Measurements from ENCODE around the gene SORT1.
"Not testable (repeated sequence)": the region's sequence is repeated elsewhere in the genome, so short reads cannot be mapped to it uniquely, and the experiment has no call there.

SORT1 gene

DNA sequence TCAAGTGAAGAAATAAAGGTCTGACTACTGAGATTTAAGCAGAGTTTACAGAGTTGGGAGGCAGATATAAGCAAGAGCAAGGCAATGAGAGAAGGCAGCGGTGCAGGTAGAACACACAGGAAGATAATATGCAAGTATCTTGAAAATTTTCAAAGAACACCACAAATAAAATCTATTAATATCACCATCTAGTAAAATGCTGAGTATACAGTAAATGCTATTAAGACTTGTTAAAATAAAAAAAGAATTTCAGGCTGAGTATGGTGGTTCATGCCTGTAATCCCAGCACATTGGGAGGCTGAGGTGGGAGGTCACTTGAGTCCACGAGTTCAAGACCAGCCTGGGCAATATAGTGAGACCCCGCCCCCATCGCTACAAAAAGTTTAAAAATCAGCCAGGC lies 20.0 kb downstream of the SORT1 start:
- no peak for DNase-seq

DNA sequence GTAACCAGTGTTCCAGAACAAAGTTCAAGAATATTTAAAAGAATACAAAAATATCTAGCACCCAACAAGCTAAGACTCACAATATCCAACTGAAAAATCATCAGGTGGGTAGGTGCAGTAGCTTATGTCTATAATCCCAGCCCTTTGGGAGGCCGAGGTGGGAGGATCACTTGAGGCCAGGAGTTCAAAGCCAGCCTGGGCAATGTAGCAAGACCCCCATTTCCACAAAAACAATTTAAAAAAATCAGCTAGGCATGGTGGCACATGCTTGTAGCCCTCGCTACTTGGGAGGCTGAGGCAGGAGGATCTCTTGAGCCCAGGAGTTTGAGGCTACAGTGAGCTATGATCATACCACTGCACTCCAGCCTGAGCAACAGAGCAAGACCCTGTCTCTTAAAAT lies 24.0 kb downstream of the SORT1 start:
- not testable (repeated sequence) for DNase-seq

DNA sequence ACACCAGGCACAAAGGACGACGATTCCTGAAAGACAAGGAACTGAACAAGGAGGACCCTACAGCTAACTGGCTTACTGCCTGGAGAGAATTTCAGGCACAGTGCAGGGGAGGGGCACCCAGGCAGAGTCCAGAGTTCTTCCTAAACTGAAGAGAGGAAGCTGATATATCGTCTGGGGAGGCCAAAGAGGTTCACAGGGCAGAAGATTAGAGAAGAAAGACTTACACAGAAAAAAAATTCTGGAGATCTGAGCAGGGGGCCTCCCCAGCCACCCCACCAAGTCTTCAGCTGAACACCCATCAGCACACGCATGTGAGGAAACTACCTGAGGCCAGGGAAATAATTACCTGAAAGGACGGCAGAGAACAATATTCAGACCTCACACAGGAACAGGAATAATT lies 24.6 kb downstream of the SORT1 start:
- DNase-seq: no peak

DNA sequence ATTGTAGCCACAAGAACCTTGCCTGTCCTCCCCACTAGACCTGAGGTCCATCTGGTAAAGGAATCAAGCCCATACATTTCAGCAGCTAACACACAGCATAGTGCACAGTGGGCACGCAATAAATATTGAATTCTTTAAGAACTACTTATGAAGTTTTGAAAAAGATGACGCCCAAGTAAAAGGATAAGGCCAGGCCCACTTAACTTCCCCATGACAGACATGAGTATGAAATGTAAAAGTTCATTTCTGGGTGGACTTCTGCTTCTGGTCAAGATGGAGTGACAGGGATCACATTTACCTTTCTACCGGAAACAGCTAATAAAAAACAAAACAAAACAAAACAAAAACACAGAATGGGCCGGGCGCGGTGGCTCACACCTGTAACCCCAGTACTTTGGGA lies 25.4 kb downstream of the SORT1 start:
- DNase-seq: no peak

DNA sequence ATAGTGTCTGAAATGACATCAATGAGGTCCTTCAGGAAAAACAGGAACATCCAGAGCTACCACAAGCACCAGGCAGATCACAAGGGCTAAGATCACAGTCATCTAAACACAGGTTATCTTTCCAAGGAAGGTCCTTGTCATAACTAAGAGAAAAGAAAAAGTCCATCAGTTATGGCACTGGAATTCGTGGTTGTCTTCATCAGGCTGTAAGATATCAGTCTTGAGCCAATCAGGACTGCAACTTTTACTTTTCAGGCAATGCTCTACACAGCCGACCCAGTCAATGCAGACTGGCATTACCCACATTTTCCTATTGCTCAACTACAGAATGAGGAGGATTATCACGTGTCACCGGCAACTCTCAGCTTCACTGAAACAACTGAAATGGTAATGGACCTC lies 26.4 kb downstream of the SORT1 start:
- peak; percentile 46 for DNase-seq

DNA sequence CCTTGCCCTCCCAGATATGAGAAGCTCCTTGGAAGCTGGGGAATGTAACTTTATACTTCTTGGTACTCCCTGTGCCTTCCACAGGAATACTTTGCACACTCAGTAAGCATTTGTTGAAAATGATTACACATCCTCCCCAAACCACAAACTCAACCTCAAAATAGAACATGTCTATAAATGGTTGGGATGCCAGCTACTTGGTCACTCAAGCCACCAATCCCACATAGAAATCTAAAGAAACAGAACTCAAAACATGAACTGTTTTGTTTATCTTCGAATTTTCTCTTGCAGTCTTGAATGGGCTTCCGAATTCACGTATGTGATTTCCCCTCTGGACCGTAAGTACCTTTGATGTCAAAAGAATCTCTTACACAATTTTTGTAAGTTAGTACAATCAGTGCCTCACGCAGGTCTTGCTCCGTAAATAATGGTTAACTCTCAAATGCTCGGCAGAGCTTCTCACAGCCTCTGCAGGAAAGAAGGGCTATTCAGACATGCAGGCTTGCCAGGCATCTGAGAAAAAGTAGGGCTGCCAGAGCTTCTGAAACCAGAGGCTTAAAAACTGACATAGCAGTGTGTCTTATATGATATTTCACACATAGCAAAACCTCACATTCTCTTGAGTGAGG lies 26.9 kb downstream of the SORT1 start:
- DNase-seq: peak; percentile 34

DNA sequence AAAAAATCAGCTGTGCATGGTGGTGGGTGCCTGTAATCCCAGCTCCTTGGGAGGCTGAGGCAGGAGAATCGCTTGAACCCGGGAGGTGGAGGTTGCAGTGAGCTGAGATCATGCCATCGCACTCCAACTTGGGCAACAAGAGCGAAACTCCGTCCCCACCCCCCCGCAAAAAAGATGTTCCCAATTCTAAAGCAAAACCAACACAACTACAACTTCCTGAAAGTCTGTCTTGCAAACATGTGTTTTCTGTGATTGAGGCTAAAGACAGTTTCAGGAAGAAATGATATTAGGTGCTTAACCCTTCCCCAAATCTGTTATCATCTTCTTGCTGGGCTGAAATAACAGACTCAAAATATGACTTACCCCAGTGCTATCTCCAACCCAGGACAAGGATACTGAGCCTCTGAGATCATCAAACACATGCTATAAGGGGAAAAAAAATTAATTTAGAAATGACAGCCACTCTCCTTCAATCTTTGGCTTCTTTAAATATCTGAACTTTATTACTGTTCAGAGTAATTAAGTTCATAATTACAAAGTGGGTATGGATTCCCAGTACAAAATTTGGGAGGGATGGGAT lies 28.5 kb downstream of the SORT1 start:
- no peak for DNase-seq

DNA sequence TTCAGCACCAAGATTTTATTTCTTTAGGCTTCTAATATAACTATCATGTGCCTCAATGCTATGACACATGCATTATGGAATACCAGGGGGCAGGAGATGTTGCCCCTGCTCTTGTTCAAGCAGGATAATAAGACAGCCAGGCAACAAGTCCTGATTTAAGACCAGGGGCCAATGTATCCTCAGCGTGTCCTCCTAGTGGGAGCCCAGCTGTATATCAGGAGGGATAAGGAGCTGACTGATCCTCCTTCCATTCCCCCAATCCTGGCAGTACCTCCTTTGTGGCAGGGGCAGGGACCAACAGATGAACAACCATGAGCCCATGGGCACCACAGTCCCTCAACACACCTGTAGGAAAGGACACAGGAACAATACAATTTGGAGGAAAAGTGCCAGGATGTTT lies 29.3 kb downstream of the SORT1 start:
- DNase-seq: no peak

DNA sequence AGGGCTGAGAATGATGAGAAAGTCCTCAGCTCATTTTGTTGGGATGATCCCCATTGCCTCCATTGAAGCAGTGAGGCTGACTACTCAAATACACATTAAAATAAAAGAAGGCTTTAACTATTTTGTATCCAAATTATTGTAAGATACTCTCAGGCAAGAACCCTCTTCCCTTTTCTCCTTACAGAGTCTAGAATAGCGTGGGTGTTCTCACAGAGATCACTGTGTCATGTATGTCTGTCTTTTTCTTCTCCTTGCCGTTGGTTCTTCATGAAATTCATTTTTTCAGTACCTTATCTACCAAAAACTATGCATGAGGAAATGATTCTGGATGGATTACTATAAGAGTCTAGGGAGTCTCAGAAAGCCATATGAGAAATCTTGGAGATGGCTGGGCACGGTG lies 30.1 kb downstream of the SORT1 start:
- no peak for DNase-seq

DNA sequence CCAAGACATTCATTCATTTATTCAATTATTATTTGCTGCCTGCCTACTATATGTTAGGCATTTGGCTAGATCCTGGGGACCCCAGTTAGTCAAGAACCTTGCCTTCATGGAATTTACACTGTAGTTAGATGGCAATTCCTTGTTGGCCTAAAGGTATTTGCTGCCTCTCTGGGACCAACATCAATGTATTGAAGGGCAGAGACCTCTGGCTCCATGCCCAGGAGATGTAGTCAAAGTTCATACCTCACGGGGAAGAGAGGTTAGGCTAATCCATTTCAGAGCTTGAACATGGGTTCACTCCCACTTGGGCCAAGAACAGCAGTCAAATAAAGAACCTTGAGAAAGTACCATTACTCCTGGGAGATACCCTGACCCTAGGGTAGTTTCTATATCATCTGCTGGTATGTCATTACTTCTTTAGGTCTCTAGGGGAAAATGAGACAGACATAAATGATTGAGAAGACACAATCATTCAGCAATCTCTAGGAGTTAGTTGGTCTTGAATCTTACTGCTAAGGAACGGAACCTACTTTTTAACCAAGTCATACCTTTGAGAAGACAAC lies 32.0 kb downstream of the SORT1 start:
- no peak for DNase-seq

DNA sequence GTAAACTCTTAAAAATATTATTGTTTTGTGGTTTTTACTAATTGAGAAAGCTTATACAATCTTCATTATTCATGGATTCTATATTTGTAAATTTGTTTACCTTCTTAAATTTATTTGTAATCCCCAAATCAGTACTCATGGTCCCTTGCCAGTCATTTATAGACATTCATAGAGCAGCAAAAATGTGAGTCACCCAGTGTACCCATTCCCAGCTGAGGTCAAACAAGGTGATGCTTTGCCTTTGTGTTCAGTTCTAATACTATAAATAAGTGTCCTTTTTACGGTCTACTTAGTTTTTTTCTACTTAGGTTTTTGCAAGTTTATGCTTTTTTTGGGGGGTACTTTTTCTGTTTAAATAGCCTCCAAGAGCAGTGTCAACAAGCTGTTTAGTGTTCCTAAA lies 36.1 kb downstream of the SORT1 start:
- no peak for DNase-seq

DNA sequence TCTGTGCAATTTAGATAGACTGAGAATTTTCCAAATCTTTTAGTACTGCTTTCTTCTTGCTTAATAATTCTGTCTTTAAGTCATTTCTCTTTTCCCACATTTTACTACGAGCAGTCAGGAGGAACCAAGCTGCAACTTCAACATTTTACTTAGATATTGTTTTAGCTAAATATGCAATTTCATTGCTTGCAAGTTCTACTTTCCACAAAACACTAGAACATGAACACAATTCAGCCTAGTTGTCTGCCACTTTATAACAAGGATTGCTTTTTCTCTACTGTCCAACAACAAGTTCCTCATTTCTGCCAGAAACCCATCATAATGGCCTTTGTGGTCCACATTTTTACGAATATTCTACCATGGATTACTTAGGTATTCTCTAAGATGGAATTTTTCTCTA lies 36.6 kb downstream of the SORT1 start:
- no peak for DNase-seq

DNA sequence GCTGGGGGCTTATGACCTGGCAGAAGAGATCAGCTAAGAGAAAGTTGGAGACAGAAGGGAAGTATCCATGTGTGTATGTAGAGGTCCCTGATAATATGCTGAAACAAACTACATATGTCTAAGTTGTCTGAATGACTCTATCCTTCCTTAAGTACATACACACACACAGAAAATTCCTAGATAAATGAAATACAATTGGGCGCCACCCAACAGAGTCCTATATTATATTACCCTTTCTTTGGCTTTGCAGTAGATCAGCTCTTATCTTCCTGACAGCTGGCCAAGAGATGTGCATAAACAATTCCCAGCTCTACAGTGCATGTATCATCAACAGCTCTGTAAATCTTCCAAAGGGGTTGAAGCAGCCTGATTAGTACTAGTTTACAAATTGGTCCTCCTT lies 40.1 kb downstream of the SORT1 start:
- no peak for DNase-seq

DNA sequence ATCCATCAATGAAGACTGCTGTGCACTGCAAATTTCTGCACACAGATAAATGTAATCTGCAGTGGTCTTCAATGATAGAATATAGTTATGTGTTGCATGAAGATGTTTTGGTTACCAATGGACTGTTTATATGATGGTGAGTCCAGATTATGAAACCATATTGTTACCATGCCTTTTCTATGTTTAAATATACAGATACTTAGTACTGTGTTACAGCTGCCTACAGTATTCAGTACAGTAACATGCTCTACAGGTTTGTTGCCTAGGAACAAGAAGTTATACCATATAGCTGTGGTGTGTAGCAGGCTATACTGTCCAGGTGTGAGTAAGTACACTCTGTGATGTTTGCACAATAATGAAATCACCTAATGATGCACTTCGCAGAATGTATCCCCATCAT lies 40.8 kb downstream of the SORT1 start:
- no peak for DNase-seq

DNA sequence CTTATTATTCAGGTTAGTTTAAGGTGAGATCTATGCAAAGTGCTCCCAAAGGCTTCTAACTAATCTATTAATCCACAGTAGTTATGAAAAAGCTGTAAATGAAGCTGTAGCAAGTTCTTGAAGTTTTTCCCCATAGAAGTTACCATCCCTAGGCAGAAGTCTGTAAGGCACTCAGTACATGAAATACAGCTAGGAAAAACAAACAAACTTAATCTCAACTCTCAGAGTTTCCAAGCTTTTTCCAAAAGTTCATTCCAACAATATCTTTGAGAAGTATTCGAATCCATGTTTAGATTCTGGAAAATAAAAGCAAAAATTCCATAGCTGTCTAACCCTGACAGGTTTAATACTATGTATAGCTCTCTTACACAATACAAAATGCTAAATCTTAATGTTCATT lies 41.2 kb downstream of the SORT1 start:
- no peak for DNase-seq

DNA sequence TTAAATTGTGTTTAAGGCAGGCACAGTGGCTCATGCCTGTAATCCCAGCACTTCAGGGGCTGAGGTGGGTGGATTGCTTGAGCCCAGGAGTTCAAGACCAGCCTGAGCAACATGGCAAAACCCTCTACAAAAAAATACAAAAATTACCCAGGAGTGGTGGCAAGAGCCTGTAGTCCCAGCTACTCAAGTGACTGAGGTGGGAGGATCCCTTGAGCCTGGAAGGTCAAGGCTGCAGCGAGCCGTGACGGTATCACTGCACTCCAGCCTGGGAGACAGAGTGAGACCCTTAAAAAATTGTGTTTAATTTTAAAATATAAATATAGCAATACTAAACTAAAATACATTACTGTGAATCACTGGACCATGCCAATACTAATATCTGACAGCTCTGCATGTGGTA lies 42.8 kb downstream of the SORT1 start:
- no peak for DNase-seq

DNA sequence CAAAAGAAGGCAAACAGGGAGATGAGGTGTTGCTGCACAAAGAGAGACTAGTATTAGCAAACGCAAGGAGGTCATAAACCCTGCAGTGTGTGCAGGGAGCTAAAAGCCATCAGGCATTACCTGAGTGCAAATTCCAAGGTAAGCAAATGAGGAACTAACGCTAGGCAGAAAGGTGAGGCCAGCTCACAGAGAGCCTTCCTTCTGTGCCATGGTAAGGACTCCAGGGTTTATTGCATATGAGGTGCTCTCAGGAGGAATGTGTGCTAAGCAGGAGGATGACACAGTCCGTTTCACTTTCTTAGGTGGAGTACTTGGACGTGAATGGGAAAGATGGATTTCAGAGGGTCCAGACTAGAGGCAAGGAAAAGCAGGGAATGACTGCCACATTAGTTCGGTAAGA lies 46.3 kb downstream of the SORT1 start:
- no peak for DNase-seq

DNA sequence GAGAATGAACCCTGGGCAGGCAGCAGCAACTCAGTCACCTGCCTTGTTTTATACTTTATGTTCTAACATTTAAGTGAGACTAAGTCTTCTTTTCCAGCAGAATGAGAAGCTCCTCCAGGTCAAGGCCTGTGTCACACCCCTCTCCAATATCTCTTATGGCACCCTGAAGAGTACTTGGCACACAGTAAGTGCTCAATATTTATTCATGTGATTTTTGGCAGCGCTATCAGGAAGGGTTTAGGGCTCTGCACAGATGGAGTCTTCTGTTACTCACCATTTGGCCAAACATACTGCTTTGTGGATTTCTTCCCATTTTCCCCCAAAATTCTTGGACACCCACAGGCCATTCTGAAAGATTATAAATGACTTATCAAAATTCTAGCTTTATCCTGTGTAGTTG lies 47.1 kb downstream of the SORT1 start:
- DNase-seq: no peak

DNA sequence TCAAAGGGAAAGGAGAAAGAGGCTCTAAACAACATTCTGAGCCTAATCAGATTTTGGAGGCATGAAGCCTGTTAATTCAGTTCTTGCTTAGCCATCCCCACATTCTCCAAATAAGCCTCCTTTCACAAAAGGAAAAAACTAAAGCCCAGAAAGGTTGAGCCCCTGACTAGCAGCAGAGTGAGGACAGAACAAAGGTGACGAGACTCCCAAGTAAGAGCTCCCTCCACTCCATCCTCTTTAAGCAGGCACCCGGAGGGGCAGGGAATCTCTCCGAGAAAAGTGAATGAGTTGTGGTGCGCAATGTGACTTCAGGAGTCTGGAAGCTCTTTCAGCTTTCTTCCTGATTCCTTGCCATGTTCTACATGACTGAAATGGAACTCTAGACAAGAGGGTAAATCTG lies 47.5 kb downstream of the SORT1 start:
- no peak for DNase-seq

DNA sequence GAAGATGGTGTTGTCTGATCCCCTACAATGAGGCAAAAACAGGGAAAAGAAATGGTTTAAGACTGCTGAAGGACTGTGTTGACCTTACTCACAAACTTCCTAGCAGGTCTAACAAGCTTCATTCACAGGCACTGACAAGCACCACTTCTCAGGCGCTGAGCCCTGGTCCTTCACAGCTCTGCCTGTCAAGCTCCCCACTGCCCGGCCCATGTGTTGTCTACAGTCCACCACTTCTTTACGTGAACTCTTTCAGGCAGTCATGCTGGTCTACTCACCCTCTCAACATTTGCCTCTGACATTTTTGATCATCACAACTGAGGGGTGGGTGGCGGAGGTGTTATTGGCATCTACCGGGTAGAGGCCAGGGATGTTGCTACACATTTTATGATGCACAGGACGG lies 50.2 kb downstream of the SORT1 start:
- no peak for DNase-seq

DNA sequence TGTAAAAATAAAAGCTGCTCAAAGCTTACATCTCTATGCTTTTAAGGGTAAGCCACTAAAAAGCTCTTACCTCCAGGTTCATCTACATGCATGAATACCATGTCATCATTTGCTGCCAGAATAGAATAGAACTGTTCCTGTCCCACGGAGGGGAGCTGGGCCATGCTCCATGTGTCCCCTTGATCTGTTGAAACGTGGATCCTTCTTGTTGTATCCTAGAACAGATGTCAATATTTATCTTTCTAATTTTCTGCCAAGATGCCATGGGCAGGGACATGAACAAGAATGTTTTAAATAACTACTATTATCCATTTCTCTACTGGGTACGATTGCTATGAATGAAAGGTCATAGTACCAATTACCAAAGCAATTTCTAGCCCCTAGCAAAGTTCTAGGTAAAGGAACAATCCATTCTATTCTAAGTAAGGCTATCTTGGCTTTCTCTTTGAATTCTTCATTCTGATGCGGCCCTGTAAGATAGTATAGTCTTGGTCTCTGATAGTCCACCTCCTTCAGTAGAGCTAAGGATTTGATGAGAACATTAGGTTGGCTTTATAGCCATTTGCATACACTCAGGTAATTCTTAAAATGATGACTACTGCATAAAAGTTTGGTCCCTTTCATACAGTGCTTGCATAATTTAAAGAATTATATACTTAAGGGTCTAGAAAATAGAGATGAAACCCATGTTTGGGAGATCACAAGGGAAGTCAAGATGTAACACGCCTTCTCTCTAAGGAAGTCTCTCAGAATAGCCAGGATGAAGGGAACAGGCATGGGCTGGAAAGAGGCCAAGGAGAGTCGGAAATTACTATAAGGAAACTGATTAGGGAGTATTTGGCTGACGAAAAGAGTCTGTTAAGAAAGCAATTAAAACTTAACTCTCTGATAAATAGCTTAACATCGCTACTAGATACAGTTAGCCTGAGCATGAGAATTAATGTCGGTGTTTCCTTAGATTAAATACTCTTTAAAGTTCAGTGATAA lies 55.5 kb downstream of the SORT1 start:
- no peak for DNase-seq

DNA sequence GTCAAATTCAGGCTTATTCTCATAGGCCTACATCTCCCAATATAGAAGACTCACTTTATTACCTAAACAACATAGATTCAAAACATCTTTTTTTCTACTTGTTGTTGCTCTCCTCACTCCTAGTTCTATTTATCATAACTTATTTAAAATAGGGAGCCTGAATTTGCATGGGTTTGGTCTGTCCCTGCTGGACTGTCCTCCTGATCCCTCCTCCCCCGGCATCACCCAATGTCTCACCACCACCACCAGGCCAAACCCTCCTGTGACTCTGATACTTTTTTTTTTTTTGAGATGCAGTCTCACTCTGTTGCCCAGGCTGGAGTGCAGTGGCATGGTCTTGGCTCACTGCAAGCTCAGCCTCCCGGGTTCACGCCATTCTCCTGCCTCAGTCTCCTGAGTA lies 59.1 kb downstream of the SORT1 start:
- DNase-seq: no peak

DNA sequence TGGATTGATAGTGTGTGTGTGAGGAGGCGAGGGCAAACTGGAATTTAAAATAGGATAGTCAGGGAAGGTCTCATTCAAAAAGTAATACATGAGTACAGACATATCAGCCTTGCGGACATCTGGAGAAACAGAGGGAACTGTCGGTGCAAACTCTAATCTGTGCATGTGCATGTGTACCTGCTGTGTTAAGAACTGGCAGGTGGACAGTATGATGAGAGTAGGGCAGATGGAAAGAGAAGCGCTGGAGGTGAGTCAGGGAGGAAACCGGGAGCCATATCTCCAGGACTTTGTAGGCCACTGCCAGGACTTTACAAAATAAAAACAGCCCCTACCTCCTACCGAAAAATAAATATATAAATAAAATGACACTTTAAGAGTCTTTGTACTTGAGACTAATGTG lies 59.6 kb downstream of the SORT1 start:
- no peak for DNase-seq

DNA sequence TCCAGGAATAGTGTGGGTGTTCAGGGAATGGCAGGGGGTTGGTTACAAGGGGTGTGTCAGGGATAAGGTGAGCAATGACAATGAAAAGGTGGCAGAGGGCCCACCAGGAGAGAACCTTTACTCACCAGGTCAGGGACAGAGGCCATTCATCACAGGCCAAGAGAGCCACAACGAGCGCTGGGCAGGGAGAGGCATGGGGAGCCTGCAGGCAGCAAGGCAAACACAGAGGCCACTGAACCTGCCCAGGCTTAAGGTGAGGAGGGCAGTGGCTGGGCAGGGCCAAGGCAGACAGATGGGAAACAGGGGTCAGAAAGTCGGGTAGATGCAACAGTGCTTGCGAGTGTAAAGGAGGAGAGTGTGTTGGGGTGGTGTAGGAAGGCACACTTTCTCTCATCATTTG lies 62.6 kb downstream of the SORT1 start:
- no peak for DNase-seq

Data from hematopoietic multipotent progenitor cell treated with erythropoietin and hydrocortisone succinate and interleukin-3 and kit ligand, for 6 days (in vitro differentiated cells).